ENCODE results near the gene ARL16. TPM values are rescaled to one million over a fixed set of nuclear protein-coding genes. Genes with fewer than 3 reads are reported as not detected.

The ARL16 gene
- total RNA-seq, 1 experiment from 2014 or later, result 46.7 TPM

- TF ChIP-seq KAT7 (CRISPR knock-in tag; IDR thresholded peaks at IDR 0.05; ENCODE audit: borderline replicate concordance), result no peak
These were observed 10.1 kb upstream of the ARL16 start (continued) for GRCh38 chr17:81693509-81694210.

GRCh38 chr17:81691608-81692007 is 8.0 kb upstream of the ARL16 start:
- Mint-ChIP-seq H3K4me3 (no peak overlapping the region), H3K36me3 (peaks cover 28% of the 10 kb centered on the region), H3K9me3 (no peaks in the 10 kb centered on the region), H3K27me3 (ENCODE audit: low read depth) (no peaks in the 10 kb centered on the region), H3K4me1 (no peaks in the 10 kb centered on the region), H3K27ac (no peak overlapping the region)
- POLR2A ChIA-PET, result no interaction called here
- CTCF ChIA-PET, result no interaction called here
- TF ChIP-seq USF2 (CRISPR knock-in tag; IDR thresholded peaks at IDR 0.05), result no peak
- no peak for TF ChIP-seq TP53 (CRISPR knock-in tag; IDR thresholded peaks at IDR 0.05)
- TF ChIP-seq HMGXB4 (CRISPR knock-in tag; IDR thresholded peaks at IDR 0.05), result no peak
- ATAC-seq (no peak), DNase-seq (ENCODE audit: low spot score) (no peak)

DNA sequence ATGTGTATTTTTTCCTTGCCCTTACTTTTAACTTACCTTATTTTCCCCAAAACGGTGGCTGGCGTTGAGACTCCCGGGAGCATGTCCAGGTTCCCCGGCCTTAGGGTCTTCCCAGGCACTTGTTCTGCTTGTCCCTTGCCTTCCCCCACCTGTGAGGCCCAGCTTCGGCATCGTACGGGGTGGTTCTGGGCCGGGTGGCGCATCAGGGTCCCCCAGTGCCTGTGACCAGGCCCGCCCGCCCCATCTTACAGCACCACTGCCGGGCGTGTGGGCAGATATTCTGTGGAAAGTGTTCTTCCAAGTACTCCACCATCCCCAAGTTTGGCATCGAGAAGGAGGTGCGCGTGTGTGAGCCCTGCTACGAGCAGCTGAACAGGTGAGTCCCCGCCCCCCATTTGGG is 7.6 kb upstream of the ARL16 start:
- H3K36me3 Mint-ChIP-seq, result peaks cover 31% of the 10 kb centered on the region
- TF ChIP-seq CREM (CRISPR knock-in tag; IDR thresholded peaks at IDR 0.05) (no peak), RELA (CRISPR knock-in tag; IDR thresholded peaks at IDR 0.05; ENCODE audit: borderline replicate concordance) (no peak), SP1 (CRISPR knock-in tag; conservative IDR thresholded peaks at IDR 0.05) (no peak), IRF2 (CRISPR knock-in tag; IDR thresholded peaks at IDR 0.05; ENCODE audit: borderline replicate concordance, low read depth) (no peak), EMX1 (CRISPR knock-in tag; IDR thresholded peaks at IDR 0.05) (no peak), CBFB (CRISPR knock-in tag; IDR thresholded peaks at IDR 0.05; ENCODE audit: low read depth) (no peak), ETV6 (CRISPR knock-in tag; IDR thresholded peaks at IDR 0.05) (no peak), GRHL2 (CRISPR knock-in tag; IDR thresholded peaks at IDR 0.05; ENCODE audit: insufficient replicate concordance, severe bottlenecking) (no peak), NR3C1 (CRISPR knock-in tag; conservative IDR thresholded peaks at IDR 0.05; ENCODE audit: low read depth) (no peak), PRDM15 (CRISPR knock-in tag; IDR thresholded peaks at IDR 0.05) (no peak)
- TF ChIP-seq, protein P1, sequence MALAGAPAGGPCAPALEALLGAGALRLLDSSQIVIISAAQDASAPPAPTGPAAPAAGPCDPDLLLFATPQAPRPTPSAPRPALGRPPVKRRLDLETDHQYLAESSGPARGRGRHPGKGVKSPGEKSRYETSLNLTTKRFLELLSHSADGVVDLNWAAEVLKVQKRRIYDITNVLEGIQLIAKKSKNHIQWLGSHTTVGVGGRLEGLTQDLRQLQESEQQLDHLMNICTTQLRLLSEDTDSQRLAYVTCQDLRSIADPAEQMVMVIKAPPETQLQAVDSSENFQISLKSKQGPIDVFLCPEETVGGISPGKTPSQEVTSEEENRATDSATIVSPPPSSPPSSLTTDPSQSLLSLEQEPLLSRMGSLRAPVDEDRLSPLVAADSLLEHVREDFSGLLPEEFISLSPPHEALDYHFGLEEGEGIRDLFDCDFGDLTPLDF (CRISPR knock-in tag; IDR thresholded peaks at IDR 0.05), result no peak
- TF ChIP-seq, protein P2, sequence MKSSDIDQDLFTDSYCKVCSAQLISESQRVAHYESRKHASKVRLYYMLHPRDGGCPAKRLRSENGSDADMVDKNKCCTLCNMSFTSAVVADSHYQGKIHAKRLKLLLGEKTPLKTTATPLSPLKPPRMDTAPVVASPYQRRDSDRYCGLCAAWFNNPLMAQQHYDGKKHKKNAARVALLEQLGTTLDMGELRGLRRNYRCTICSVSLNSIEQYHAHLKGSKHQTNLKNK (CRISPR knock-in tag; IDR thresholded peaks at IDR 0.05), result no peak
- TF ChIP-seq, protein P3, sequence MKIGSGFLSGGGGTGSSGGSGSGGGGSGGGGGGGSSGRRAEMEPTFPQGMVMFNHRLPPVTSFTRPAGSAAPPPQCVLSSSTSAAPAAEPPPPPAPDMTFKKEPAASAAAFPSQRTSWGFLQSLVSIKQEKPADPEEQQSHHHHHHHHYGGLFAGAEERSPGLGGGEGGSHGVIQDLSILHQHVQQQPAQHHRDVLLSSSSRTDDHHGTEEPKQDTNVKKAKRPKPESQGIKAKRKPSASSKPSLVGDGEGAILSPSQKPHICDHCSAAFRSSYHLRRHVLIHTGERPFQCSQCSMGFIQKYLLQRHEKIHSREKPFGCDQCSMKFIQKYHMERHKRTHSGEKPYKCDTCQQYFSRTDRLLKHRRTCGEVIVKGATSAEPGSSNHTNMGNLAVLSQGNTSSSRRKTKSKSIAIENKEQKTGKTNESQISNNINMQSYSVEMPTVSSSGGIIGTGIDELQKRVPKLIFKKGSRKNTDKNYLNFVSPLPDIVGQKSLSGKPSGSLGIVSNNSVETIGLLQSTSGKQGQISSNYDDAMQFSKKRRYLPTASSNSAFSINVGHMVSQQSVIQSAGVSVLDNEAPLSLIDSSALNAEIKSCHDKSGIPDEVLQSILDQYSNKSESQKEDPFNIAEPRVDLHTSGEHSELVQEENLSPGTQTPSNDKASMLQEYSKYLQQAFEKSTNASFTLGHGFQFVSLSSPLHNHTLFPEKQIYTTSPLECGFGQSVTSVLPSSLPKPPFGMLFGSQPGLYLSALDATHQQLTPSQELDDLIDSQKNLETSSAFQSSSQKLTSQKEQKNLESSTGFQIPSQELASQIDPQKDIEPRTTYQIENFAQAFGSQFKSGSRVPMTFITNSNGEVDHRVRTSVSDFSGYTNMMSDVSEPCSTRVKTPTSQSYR (CRISPR knock-in tag; IDR thresholded peaks at IDR 0.05), result no peak
- ChIA-PET POLR2A (no interaction called here), CTCF (no interaction called here)
- H3K4me3 Mint-ChIP-seq, result no peak overlapping the region
- no peaks in the 10 kb centered on the region for H3K27me3 Mint-ChIP-seq (ENCODE audit: low read depth)
- ATAC-seq, result no peak
- no peak overlapping the region for H3K27ac Mint-ChIP-seq
- no peaks in the 10 kb centered on the region for H3K4me1 Mint-ChIP-seq
- no peak for DNase-seq (ENCODE audit: low spot score)
- no peaks in the 10 kb centered on the region for H3K9me3 Mint-ChIP-seq
